K562 (cell line): Measurements from ENCODE around the gene DBNDD2. TPM values are rescaled to one million over a fixed set of nuclear protein-coding genes. Genes with fewer than 3 reads are reported as not detected.

Experiments
- polyA plus RNA-seq, 8 experiments: library from polyadenylated mRNA; depleted of rRNA in 4 of 8; stranded (reverse) in 5 of 8; unstranded in 3 of 8; fragments of >200 nt; fragmentation: Nextera tagmentation in 2 of 8; fragmentation: Illumina TruSeq in 1 of 8; extraction: Ambion mirVana in 2 of 8; extraction: Trizol in 1 of 8; gene quantifications; 2 replicates each; pipeline versions ENCODE4 v1.2.1 to v1.2.3, GENCODE V29; 2011 to 2014; ENCODE audit warnings: inconsistent platforms in 1 of 8, missing spikeins in 1 of 8
- total RNA-seq, 7 experiments: library from RNA; depleted of rRNA in 6 of 7; stranded (reverse); fragments of >200 nt in 6 of 7; fragmentation: Illumina TruSeq in 2 of 7; extraction: Trizol in 2 of 7; gene quantifications; 2 replicates each; pipeline versions ENCODE4 v1.2.1 to v1.2.3, GENCODE V29; 2011 to 2021; ENCODE audit warnings: low replicate concordance in 1 of 7
- TF ChIP-seq, protein P1 (sequence below): fragments of 450-650 bp; IDR thresholded peaks from 2 replicates; pipeline ENCODE4 v1.6.1; 2016; ENCODE audit warnings: mild to moderate bottlenecking, moderate library complexity

Gene DBNDD2
- total and polyA plus RNA-seq, 9 of the 15 experiments (the other 6 are each of a cell fraction or from before 2014, with no cell fraction given), result 12.8 to 64.0 (median 35.8) TPM

DNA sequence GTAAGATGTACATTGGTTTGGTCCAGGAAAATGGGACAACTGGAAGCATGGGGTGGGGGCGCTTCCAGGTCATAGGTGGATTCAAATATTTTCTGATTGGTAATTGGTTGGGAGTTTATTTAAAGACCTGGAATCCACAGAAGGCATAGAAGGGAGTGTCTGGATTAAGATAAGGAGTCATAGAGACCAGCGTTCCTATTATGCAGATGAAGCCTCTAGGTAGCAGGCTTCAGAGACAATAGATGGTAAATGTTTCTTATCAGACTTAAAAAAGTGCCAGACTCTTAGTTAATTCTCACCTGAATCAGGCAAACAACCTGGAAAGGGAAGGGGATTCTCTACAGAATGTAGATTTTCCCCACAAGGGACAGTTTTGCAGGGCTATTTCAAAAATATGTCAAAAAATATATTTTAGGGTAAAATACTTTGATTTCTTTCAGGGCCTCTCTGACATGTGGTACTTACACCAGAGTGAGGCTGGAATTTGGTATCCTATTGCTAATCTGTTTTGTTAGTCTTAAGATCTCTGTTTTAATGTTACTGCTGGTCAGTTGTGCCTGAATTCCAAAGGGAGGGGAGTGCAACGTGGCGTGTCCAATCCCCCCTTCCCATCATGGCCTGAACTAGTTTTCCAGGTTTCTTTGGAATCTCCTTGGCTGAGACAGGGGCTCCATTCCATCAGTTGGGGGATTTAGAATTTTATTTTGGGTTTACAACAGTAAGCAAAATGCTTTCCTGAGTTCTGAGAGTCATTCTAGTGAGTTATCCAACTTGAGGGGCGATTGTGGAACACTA is 33.0 kb downstream of the DBNDD2 start (continued):
- TF ChIP-seq, protein P1, sequence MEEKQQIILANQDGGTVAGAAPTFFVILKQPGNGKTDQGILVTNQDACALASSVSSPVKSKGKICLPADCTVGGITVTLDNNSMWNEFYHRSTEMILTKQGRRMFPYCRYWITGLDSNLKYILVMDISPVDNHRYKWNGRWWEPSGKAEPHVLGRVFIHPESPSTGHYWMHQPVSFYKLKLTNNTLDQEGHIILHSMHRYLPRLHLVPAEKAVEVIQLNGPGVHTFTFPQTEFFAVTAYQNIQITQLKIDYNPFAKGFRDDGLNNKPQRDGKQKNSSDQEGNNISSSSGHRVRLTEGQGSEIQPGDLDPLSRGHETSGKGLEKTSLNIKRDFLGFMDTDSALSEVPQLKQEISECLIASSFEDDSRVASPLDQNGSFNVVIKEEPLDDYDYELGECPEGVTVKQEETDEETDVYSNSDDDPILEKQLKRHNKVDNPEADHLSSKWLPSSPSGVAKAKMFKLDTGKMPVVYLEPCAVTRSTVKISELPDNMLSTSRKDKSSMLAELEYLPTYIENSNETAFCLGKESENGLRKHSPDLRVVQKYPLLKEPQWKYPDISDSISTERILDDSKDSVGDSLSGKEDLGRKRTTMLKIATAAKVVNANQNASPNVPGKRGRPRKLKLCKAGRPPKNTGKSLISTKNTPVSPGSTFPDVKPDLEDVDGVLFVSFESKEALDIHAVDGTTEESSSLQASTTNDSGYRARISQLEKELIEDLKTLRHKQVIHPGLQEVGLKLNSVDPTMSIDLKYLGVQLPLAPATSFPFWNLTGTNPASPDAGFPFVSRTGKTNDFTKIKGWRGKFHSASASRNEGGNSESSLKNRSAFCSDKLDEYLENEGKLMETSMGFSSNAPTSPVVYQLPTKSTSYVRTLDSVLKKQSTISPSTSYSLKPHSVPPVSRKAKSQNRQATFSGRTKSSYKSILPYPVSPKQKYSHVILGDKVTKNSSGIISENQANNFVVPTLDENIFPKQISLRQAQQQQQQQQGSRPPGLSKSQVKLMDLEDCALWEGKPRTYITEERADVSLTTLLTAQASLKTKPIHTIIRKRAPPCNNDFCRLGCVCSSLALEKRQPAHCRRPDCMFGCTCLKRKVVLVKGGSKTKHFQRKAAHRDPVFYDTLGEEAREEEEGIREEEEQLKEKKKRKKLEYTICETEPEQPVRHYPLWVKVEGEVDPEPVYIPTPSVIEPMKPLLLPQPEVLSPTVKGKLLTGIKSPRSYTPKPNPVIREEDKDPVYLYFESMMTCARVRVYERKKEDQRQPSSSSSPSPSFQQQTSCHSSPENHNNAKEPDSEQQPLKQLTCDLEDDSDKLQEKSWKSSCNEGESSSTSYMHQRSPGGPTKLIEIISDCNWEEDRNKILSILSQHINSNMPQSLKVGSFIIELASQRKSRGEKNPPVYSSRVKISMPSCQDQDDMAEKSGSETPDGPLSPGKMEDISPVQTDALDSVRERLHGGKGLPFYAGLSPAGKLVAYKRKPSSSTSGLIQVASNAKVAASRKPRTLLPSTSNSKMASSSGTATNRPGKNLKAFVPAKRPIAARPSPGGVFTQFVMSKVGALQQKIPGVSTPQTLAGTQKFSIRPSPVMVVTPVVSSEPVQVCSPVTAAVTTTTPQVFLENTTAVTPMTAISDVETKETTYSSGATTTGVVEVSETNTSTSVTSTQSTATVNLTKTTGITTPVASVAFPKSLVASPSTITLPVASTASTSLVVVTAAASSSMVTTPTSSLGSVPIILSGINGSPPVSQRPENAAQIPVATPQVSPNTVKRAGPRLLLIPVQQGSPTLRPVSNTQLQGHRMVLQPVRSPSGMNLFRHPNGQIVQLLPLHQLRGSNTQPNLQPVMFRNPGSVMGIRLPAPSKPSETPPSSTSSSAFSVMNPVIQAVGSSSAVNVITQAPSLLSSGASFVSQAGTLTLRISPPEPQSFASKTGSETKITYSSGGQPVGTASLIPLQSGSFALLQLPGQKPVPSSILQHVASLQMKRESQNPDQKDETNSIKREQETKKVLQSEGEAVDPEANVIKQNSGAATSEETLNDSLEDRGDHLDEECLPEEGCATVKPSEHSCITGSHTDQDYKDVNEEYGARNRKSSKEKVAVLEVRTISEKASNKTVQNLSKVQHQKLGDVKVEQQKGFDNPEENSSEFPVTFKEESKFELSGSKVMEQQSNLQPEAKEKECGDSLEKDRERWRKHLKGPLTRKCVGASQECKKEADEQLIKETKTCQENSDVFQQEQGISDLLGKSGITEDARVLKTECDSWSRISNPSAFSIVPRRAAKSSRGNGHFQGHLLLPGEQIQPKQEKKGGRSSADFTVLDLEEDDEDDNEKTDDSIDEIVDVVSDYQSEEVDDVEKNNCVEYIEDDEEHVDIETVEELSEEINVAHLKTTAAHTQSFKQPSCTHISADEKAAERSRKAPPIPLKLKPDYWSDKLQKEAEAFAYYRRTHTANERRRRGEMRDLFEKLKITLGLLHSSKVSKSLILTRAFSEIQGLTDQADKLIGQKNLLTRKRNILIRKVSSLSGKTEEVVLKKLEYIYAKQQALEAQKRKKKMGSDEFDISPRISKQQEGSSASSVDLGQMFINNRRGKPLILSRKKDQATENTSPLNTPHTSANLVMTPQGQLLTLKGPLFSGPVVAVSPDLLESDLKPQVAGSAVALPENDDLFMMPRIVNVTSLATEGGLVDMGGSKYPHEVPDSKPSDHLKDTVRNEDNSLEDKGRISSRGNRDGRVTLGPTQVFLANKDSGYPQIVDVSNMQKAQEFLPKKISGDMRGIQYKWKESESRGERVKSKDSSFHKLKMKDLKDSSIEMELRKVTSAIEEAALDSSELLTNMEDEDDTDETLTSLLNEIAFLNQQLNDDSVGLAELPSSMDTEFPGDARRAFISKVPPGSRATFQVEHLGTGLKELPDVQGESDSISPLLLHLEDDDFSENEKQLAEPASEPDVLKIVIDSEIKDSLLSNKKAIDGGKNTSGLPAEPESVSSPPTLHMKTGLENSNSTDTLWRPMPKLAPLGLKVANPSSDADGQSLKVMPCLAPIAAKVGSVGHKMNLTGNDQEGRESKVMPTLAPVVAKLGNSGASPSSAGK, result no peak
